Lower leg skin (tissue), 4 donors: ENCODE data around the gene RHOG. TPM values are rescaled to one million over a fixed set of nuclear protein-coding genes. Genes with fewer than 3 reads are reported as not detected.

Experiments used
- DNase-seq, 2 donors: peaks; one replicate each; pipeline ENCODE4 v3.0.0-alpha.2; 2019; ENCODE audit warnings: low spot score in 2 of 2
- H3K4me3 ChIP-seq: fragments of 200-600 bp; sonication (generic); 2 replicates; pipeline ENCODE4 v1.5.1; 2017; ENCODE audit warnings: mild to moderate bottlenecking, low read depth; ENCODE audit not compliant: poor library complexity, severe bottlenecking
- CTCF ChIP-seq, 3 donors: fragments of 450-650 bp; IDR thresholded peaks; one replicate each; pipeline ENCODE4 v1.5.1; 2016; ENCODE audit warnings: antibody characterized with exemption in 3 of 3, mild to moderate bottlenecking in 3 of 3, moderate library complexity in 2 of 3
- POLR2A ChIP-seq, 2 donors: fragments of 450-650 bp; IDR thresholded peaks; one replicate each; pipeline ENCODE4 v1.6.1; 2016 to 2017; ENCODE audit warnings: antibody characterized with exemption in 2 of 2, mild to moderate bottlenecking in 1 of 2, moderate library complexity in 1 of 2
- WGBS, 2 donors: methylation state at CpG; one replicate each; pipeline ENCODE4 v1.1.5; 2018; 5-methylcytosine and 5-hydroxymethylcytosine counted together
- intact Hi-C: fragments of 100-400 bp; cut with DNase I; formaldehyde crosslinking; loops from one replicate; pipeline ENCODE4 v1.15.0; 2023; ENCODE audit warnings: low total_unique reads
- total RNA-seq, 4 donors: library from RNA; depleted of rRNA; stranded (reverse); fragments of >200 nt; gene quantifications; one replicate each; pipeline ENCODE4 v1.1.0, GENCODE V29; 2016

The RHOG gene
- total RNA-seq, 4 donors from 2014 or later = 57.0 to 75.9 (median 64.0) TPM

GRCh38 chr11:3880724-3881123 is 40.0 kb upstream of the RHOG start:
- DNase-seq = no peak
- no peak overlapping the region for H3K4me3 ChIP-seq
- intact Hi-C loops = no loop called here
- 60 to 74% methylated on average over 3 of the region's 3 CpGs for WGBS, 2 donors
- TF ChIP-seq CTCF (IDR thresholded peaks at IDR 0.05) = no peak
- TF ChIP-seq POLR2A (IDR thresholded peaks at IDR 0.05) = no peak

- no peak for DNase-seq
- intact Hi-C loops = no loop called here
- TF ChIP-seq CTCF (IDR thresholded peaks at IDR 0.05) = no peak
- no peak for TF ChIP-seq POLR2A (IDR thresholded peaks at IDR 0.05)
- no peak overlapping the region for H3K4me3 ChIP-seq
- WGBS, 2 donors = 51 to 63% methylated on average over 2 of the region's 2 CpGs
These were observed 39.3 kb upstream of the RHOG start for GRCh38 chr11:3879967-3880542.

- H3K4me3 ChIP-seq = no peak overlapping the region
- intact Hi-C loops = no loop called here
- WGBS, 2 donors = 40 to 48% methylated on average over 3 to 4 of the region's 4 CpGs
- no peak for DNase-seq
- TF ChIP-seq CTCF (IDR thresholded peaks at IDR 0.05) (no peak), POLR2A (IDR thresholded peaks at IDR 0.05) (no peak)
These were observed 38.6 kb upstream of the RHOG start for GRCh38 chr11:3879216-3879966.

- intact Hi-C loops = no loop called here
- TF ChIP-seq POLR2A (IDR thresholded peaks at IDR 0.05) (no peak), CTCF (IDR thresholded peaks at IDR 0.05) (no peak)
- H3K4me3 ChIP-seq = no peak overlapping the region
- DNase-seq = no peak
These were observed 37.5 kb upstream of the RHOG start for GRCh38 chr11:3878258-3878584.

GRCh38 chr11:3877364-3878257 is 36.9 kb upstream of the RHOG start:
- no peak for TF ChIP-seq POLR2A (IDR thresholded peaks at IDR 0.05)
- no peak for TF ChIP-seq CTCF (IDR thresholded peaks at IDR 0.05)
- DNase-seq = no peak
- H3K4me3 ChIP-seq = no peak overlapping the region
- 72 to 79% methylated on average over 8 of the region's 8 CpGs for WGBS, 2 donors
- intact Hi-C loops = no loop called here
